NCI-H2107 (cell line): ENCODE measurements around the gene P2RY4.
"Not testable (repeated sequence)": the region's sequence is repeated elsewhere in the genome, so short reads cannot be mapped to it uniquely, and the experiment has no call there.

Experiments used
- DNase-seq: peaks from one replicate; lab custom pipeline; 2025; lab: John Stamatoyannopoulos, UW

The P2RY4 gene

GRCh38 chrX:70243601-70244000 is 16.4 kb downstream of the P2RY4 start:
- not testable (repeated sequence) for DNase-seq

- no peak for DNase-seq
Measured at GRCh38 chrX:70241501-70241900, 18.5 kb downstream of the P2RY4 start.

GRCh38 chrX:70240751-70241150 is 19.3 kb downstream of the P2RY4 start:
- no peak for DNase-seq

- no peak for DNase-seq
Measured at GRCh38 chrX:70234355-70234754, 25.6 kb downstream of the P2RY4 start, which contains the start of gene AWAT1. AWAT1 (plus strand) TSS chrX:70234655; CDS start chrX:70234696, 41 bp downstream.

GRCh38 chrX:70231666-70232065 is 28.3 kb downstream of the P2RY4 start:
- DNase-seq: no peak

GRCh38 chrX:70226687-70227086 is 33.3 kb downstream of the P2RY4 start:
- no peak for DNase-seq

- no peak for DNase-seq
Measured at GRCh38 chrX:70226048-70226447, 34.0 kb downstream of the P2RY4 start.

GRCh38 chrX:70219938-70220764 is 39.9 kb downstream of the P2RY4 start:
- DNase-seq: no peak

- DNase-seq: not testable (repeated sequence)
Measured at GRCh38 chrX:70209570-70209969, 50.4 kb downstream of the P2RY4 start.

GRCh38 chrX:70208479-70208878 is 51.5 kb downstream of the P2RY4 start:
- no peak for DNase-seq
